Gastrocnemius medialis (tissue), 4 donors: ENCODE data around the gene CERS1.

Source experiments
- POLR2A ChIP-seq, 2 donors: fragments of 450-650 bp; IDR thresholded peaks; one replicate each; pipeline ENCODE4 v1.6.1; 2017; ENCODE audit warnings: antibody characterized with exemption in 2 of 2, mild to moderate bottlenecking in 2 of 2, moderate library complexity in 2 of 2
- TF ChIP-seq, protein P1 (sequence below), 5 experiments: fragments of 450-650 bp in 3 of 5; fragments of 200-600 bp in 2 of 5; sonication (generic) in 2 of 5; IDR thresholded peaks in 4 of 5; conservative IDR thresholded peaks in 1 of 5; 1 replicate in 4 of 5; 2 replicates in 1 of 5; pipeline ENCODE4 v1.5.1; 2016 to 2019; ENCODE audit warnings: antibody characterized with exemption in 5 of 5, mild to moderate bottlenecking in 3 of 5, moderate library complexity in 3 of 5

DNA sequence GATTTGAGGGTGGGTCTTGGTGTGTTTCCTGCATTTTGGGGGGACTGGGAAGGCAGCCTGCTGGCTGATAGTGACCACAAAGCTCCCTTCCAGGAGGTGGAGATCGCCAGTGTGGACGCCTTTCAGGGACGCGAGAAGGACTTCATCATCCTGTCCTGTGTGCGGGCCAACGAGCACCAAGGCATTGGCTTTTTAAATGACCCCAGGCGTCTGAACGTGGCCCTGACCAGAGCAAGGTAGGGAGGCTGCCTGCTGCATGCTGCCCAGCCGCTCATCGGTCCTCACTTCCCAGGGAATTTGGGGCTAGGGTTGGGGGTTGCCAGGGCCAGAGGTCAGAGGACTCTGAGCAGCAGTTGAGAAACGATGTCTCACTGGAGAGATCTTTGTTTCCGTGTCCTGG lies 34.0 kb downstream of the CERS1 start:
- TF ChIP-seq, protein P1, sequence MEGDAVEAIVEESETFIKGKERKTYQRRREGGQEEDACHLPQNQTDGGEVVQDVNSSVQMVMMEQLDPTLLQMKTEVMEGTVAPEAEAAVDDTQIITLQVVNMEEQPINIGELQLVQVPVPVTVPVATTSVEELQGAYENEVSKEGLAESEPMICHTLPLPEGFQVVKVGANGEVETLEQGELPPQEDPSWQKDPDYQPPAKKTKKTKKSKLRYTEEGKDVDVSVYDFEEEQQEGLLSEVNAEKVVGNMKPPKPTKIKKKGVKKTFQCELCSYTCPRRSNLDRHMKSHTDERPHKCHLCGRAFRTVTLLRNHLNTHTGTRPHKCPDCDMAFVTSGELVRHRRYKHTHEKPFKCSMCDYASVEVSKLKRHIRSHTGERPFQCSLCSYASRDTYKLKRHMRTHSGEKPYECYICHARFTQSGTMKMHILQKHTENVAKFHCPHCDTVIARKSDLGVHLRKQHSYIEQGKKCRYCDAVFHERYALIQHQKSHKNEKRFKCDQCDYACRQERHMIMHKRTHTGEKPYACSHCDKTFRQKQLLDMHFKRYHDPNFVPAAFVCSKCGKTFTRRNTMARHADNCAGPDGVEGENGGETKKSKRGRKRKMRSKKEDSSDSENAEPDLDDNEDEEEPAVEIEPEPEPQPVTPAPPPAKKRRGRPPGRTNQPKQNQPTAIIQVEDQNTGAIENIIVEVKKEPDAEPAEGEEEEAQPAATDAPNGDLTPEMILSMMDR (IDR thresholded peaks at IDR 0.05 in 4 of 5, conservative IDR thresholded peaks at IDR 0.05 in 1 of 5) = no peak
- TF ChIP-seq POLR2A (IDR thresholded peaks at IDR 0.05) = no peak
